Memory B cell (primary cell): Measurements from ENCODE around the gene IGHMBP2.
"Not testable (repeated sequence)": the region's sequence is repeated elsewhere in the genome, so short reads cannot be mapped to it uniquely, and the experiment has no call there.

Source experiments
- ATAC-seq: fragments of 150-1000 bp; cut with Tn5 transposase; 2 replicates; pipeline ENCODE4 v1.10.0; 2021; ENCODE audit warnings: low read depth, mild to moderate bottlenecking, moderate library complexity
- DNase-seq, 2 donors: peaks; one replicate each; pipeline ENCODE4 v3.0.0; 2022; ENCODE audit warnings: low spot score in 2 of 2
- H3K27ac Mint-ChIP-seq: one replicate; pipeline ENCODE4 v1.8.0; 2022; ENCODE audit warnings: mild to moderate bottlenecking, moderate library complexity, mixed read lengths
- H3K27me3 Mint-ChIP-seq: one replicate; pipeline ENCODE4 v1.8.0; 2022; ENCODE audit warnings: mixed read lengths
- H3K36me3 Mint-ChIP-seq: one replicate; pipeline ENCODE4 v1.8.0; 2022; ENCODE audit warnings: mild to moderate bottlenecking, mixed read lengths
- H3K4me1 Mint-ChIP-seq: one replicate; pipeline ENCODE4 v1.8.0; 2022; ENCODE audit warnings: mixed read lengths
- H3K4me3 Mint-ChIP-seq: one replicate; pipeline ENCODE4 v1.8.0; 2022; ENCODE audit warnings: mild to moderate bottlenecking, moderate library complexity, mixed read lengths
- H3K9me3 Mint-ChIP-seq: one replicate; pipeline ENCODE4 v1.8.0; 2022; ENCODE audit warnings: mixed read lengths

The IGHMBP2 gene

GRCh38 chr11:68903288-68904247, at the start of gene IGHMBP2, which contains the start of gene MRPL21:
Gene IGHMBP2 (plus strand): TSS chr11:68903891. CDS start chr11:68903953, 62 bp downstream.
Gene MRPL21 (minus strand): TSS chr11:68903832. CDS start chr11:68903810, 22 bp downstream.
- Mint-ChIP-seq H3K9me3 (no peaks in the 10 kb centered on the region), H3K27me3 (no peaks in the 10 kb centered on the region), H3K4me1 (peaks cover 34% of the 10 kb centered on the region), H3K4me3 (peak within 1 kb of the TSS; percentile 99), H3K36me3 (peaks cover 14% of the 10 kb centered on the region), H3K27ac (peak within 1 kb of the TSS; percentile 98)
- DNase-seq = peak; percentile 82 to 92
- ATAC-seq = peak; percentile 99

- no peak for ATAC-seq
- no peak for DNase-seq
- no peaks in the 10 kb centered on the region for H3K36me3 Mint-ChIP-seq
- H3K4me1 Mint-ChIP-seq = no peaks in the 10 kb centered on the region
- H3K4me3 Mint-ChIP-seq = peak overlapping the region; percentile 34
- H3K9me3 Mint-ChIP-seq = no peaks in the 10 kb centered on the region
- H3K27ac Mint-ChIP-seq = no peak overlapping the region
- H3K27me3 Mint-ChIP-seq = peaks cover 7% of the 10 kb centered on the region
Observed at GRCh38 chr11:68854273-68854958, 49.3 kb upstream of the IGHMBP2 start.

- H3K27ac Mint-ChIP-seq = no peak overlapping the region
- H3K4me3 Mint-ChIP-seq = peak overlapping the region; percentile 80
- H3K27me3 Mint-ChIP-seq = peaks cover 7% of the 10 kb centered on the region
- DNase-seq (peak; percentile 5 to 41), ATAC-seq (peak; percentile 79)
- no peaks in the 10 kb centered on the region for H3K36me3 Mint-ChIP-seq
- H3K9me3 Mint-ChIP-seq = no peaks in the 10 kb centered on the region
- H3K4me1 Mint-ChIP-seq = no peaks in the 10 kb centered on the region
Observed at GRCh38 chr11:68855205-68855981, 48.3 kb upstream of the IGHMBP2 start.

GRCh38 chr11:68856425-68857030, 47.2 kb upstream of the IGHMBP2 start:
- not testable (repeated sequence) for H3K4me1 Mint-ChIP-seq, H3K36me3 Mint-ChIP-seq, ATAC-seq, DNase-seq, H3K9me3 Mint-ChIP-seq, H3K27ac Mint-ChIP-seq, H3K27me3 Mint-ChIP-seq
- H3K4me3 Mint-ChIP-seq = peak overlapping the region; percentile 34

- Mint-ChIP-seq H3K4me3 (no peak overlapping the region), H3K4me1 (no peaks in the 10 kb centered on the region), H3K27ac (no peak overlapping the region), H3K36me3 (no peaks in the 10 kb centered on the region), H3K27me3 (peaks cover 7% of the 10 kb centered on the region), H3K9me3 (no peaks in the 10 kb centered on the region)
- ATAC-seq = no peak
- DNase-seq = no peak
Observed at GRCh38 chr11:68857037-68857586, 46.6 kb upstream of the IGHMBP2 start.

GRCh38 chr11:68859123-68859522, 44.6 kb upstream of the IGHMBP2 start:
- Mint-ChIP-seq H3K36me3 (peaks cover 5% of the 10 kb centered on the region), H3K27me3 (peaks cover 3% of the 10 kb centered on the region), H3K9me3 (peaks cover under 1% of the 10 kb centered on the region), H3K4me3 (no peak overlapping the region), H3K27ac (no peak overlapping the region), H3K4me1 (no peaks in the 10 kb centered on the region)
- DNase-seq (no peak), ATAC-seq (no peak)

GRCh38 chr11:68862421-68862820, 41.3 kb upstream of the IGHMBP2 start:
- Mint-ChIP-seq H3K27ac (no peak overlapping the region), H3K4me1 (no peaks in the 10 kb centered on the region), H3K36me3 (peaks cover 7% of the 10 kb centered on the region), H3K9me3 (peaks cover 2% of the 10 kb centered on the region), H3K4me3 (no peak overlapping the region), H3K27me3 (peaks cover 5% of the 10 kb centered on the region)
- ATAC-seq (no peak), DNase-seq (no peak)

- no peak overlapping the region for H3K4me3 Mint-ChIP-seq
- H3K36me3 Mint-ChIP-seq = peaks cover 7% of the 10 kb centered on the region
- DNase-seq (no peak), ATAC-seq (no peak)
- H3K27me3 Mint-ChIP-seq = peaks cover 8% of the 10 kb centered on the region
- no peak overlapping the region for H3K27ac Mint-ChIP-seq
- H3K4me1 Mint-ChIP-seq = no peaks in the 10 kb centered on the region
- H3K9me3 Mint-ChIP-seq = peaks cover 2% of the 10 kb centered on the region
Observed at GRCh38 chr11:68863553-68864265, 40.0 kb upstream of the IGHMBP2 start.

- peaks cover 2% of the 10 kb centered on the region for H3K9me3 Mint-ChIP-seq
- no peak for DNase-seq
- peaks cover 9% of the 10 kb centered on the region for H3K4me1 Mint-ChIP-seq
- H3K36me3 Mint-ChIP-seq = peaks cover 7% of the 10 kb centered on the region
- no peak for ATAC-seq
- H3K27me3 Mint-ChIP-seq = peaks cover 14% of the 10 kb centered on the region
- no peak overlapping the region for H3K4me3 Mint-ChIP-seq
- no peak overlapping the region for H3K27ac Mint-ChIP-seq
Observed at GRCh38 chr11:68865241-68865640, 38.5 kb upstream of the IGHMBP2 start.

- DNase-seq = no peak
- Mint-ChIP-seq H3K4me3 (no peak overlapping the region), H3K27me3 (peaks cover 14% of the 10 kb centered on the region), H3K4me1 (peaks cover 9% of the 10 kb centered on the region), H3K36me3 (peaks cover 7% of the 10 kb centered on the region), H3K27ac (no peak overlapping the region), H3K9me3 (peaks cover 2% of the 10 kb centered on the region)
- no peak for ATAC-seq
Observed at GRCh38 chr11:68867066-68867465, 36.6 kb upstream of the IGHMBP2 start.

- Mint-ChIP-seq H3K9me3 (peaks cover 2% of the 10 kb centered on the region), H3K27ac (no peak overlapping the region), H3K4me1 (peaks cover 9% of the 10 kb centered on the region), H3K27me3 (peaks cover 14% of the 10 kb centered on the region), H3K4me3 (no peak overlapping the region), H3K36me3 (peaks cover 5% of the 10 kb centered on the region)
- ATAC-seq (no peak), DNase-seq (no peak)
Observed at GRCh38 chr11:68868221-68868835, 35.4 kb upstream of the IGHMBP2 start.

- Mint-ChIP-seq H3K4me1 (peaks cover 9% of the 10 kb centered on the region), H3K36me3 (peaks cover 2% of the 10 kb centered on the region), H3K27ac (no peak overlapping the region), H3K4me3 (peak overlapping the region; percentile 69), H3K9me3 (no peaks in the 10 kb centered on the region), H3K27me3 (peaks cover 14% of the 10 kb centered on the region)
- ATAC-seq (no peak), DNase-seq (no peak)
Observed at GRCh38 chr11:68870470-68870869, 33.2 kb upstream of the IGHMBP2 start.
